A549 treated with AZD2906 at 1 μM for 4 hours (cell line): ENCODE measurements around the gene FAM217A. TPM values are rescaled to one million over a fixed set of nuclear protein-coding genes. Genes with fewer than 3 reads are reported as not detected.

Experiments
- total RNA-seq: library from RNA; stranded (reverse); fragments of 200-300 nt; extraction: Qiagen RNA extraction; gene quantifications from 5 replicates; pipeline ENCODE4 v1.2.3, GENCODE V29; 2022

Gene FAM217A, protein sequence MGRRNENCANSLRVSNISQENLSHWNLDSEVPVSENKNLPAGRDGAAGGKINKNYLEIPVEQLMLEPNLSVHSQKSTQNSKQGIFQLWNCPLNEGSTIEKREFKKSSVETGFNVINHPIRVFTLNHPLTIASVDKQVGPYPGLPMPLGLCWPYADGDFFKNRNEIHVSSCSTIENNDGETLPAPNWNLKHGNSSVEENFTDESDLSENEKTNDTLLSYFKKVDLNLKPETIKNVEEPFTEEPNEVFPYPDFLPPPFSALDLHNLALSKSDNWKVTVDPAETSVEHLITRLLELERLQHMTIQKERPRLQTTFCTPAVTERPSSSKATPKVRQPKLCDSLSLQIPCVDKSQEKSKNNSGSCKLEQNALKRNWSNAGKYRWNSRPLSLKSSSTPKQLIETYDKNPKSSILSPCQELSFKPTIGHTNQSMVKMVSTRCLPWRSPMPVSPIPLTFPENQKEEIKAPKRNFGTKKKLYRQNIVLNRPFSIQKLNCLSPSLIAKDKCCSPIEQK
- not detected in 5 replicates for total RNA-seq

DNA sequence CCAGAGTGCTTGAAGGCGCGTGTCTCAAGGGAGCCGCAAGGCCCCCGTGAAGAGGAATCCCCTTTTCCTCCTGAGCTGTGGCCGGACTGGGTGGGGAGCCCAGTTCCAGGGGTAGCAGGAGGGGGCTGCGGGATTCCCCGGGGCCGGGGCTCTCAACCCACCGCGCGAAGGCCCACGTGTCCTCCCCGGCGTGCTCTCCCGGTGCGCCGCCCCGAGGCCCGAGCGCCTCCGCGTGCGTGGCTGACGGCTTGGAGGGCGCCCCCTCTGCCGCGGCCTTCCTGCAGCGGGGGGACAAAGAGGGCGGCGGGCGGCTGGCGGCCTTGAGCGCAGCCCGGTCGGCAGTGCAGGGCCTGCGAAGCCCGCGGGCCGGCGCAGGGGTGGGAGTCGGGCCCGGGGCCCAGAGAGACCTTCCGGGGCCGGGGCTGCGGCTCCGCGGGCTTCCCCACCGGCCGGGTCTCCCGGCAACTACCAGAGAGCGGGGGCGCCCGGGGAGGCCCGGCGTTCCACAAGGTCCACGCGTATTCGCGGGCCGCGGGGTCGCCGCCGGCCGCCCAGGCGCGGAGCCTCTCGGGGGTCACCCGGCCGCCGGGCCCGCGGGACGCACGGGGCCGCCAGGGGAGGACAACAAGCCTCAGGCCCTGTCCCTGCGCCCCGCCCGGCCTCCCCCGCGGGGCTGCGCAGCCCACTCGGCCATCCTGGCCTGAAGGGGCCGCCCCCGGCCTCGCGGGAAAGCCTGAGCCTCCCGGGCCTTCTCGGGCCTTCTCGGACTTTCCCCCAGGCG lies at the start of gene FAM217A:
FAM217A (minus strand) TSS at position 447 of the 781 bp plus-strand sequence. CDS start 1,723 bp downstream, outside the sequence.

Other genes with a start within 250 kb of the FAM217A start
- 4.0 to 7.1 TPM (median 6.1 TPM) in 5 replicates for gene FAM50B, start 229.8 kb downstream of the FAM217A start, total RNA-seq
- gene ECI2, start 56.4 kb upstream of the FAM217A start, total RNA-seq = 42.9 to 60.1 TPM (median 44.0 TPM) in 5 replicates